Thyroid gland (tissue), 4 donors: ENCODE data around the gene ALOXE3.

ENCODE experiments used
- CTCF ChIP-seq, 6 experiments: fragments of 200-600 bp in 3 of 6; fragments of 450-650 bp in 3 of 6; sonication (generic) in 3 of 6; IDR thresholded peaks; one replicate each; pipeline ENCODE4 v1.5.1; 2016 to 2019; ENCODE audit warnings: antibody characterized with exemption in 6 of 6, mild to moderate bottlenecking in 2 of 6, inconsistent platforms in 1 of 6, moderate library complexity in 1 of 6
- POLR2A ChIP-seq, 2 donors: fragments of 450-650 bp; IDR thresholded peaks; one replicate each; pipeline ENCODE4 v1.6.1; 2017; ENCODE audit warnings: antibody characterized with exemption in 2 of 2, mild to moderate bottlenecking in 2 of 2, moderate library complexity in 1 of 2

DNA sequence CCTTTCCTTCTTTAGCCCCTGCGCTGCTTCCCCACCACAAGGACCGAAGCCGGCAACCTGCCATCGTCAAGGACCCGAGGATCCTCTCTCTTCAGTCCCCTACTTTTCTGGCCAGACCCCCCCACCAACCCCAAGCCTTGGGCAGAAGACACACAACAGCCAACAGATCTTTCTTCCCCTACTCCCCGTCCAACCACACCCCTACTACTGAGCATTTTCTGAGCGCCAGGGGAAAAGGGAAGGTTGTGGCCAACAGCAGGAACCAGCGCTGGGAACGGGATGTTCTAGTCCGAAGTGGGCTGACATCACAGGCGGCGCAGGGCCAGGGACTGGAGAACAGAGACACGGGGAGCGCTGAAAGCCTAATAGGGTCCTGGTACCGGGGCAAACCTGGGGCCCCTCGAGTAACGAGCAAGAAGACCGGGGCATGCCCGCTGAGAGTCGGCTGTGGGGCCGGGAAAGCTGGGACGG, 33.4 kb upstream of the ALOXE3 start:
- TF ChIP-seq POLR2A (IDR thresholded peaks at IDR 0.05) (peak in 1 of 2 donors; percentile 36), CTCF (IDR thresholded peaks at IDR 0.05) (no peak)
